ENCODE results near the gene MIOS. TPM values are rescaled to one million over a fixed set of nuclear protein-coding genes. Genes with fewer than 3 reads are reported as not detected.

The MIOS gene
- 10.6 to 21.6 TPM (median 19.2 TPM) in 5 replicates for total RNA-seq (2022; extraction: Qiagen RNA extraction; ENCODE audit: low read depth)

GRCh38 chr7:7566651-7567611 is at the start of gene MIOS:
MIOS (plus strand) TSS chr7:7566884; CDS start chr7:7572476, 5,592 bp downstream.

GRCh38 chr7:7535691-7536090 is 31.0 kb upstream of the MIOS start, which contains the start of gene COL28A1:
COL28A1 (minus strand) TSS chr7:7535873; CDS start chr7:7532875, 2,998 bp downstream.

GRCh38 chr7:7640221-7641128 is 73.8 kb downstream of the MIOS start, which contains the start of gene UMAD1:
UMAD1 (plus strand) TSS chr7:7640752; CDS start chr7:7673372, 32,620 bp downstream.

Other genes starting within 250 kb of the MIOS start
- 0.33 to 0.99 TPM (median 0.49 TPM) in 5 replicates for gene COL28A1, start 31.0 kb upstream of the MIOS start, total RNA-seq (2022; extraction: Qiagen RNA extraction; ENCODE audit: low read depth)
- gene UMAD1, start 73.9 kb downstream of the MIOS start, total RNA-seq (2022; extraction: Qiagen RNA extraction; ENCODE audit: low read depth) = 8.8 to 12.0 TPM (median 11.2 TPM) in 5 replicates
- 85.5 to 100 TPM (median 94.7 TPM) in 5 replicates for gene RPA3, start 151.7 kb downstream of the MIOS start, total RNA-seq (2022; extraction: Qiagen RNA extraction; ENCODE audit: low read depth)

Measured in A549 treated with RU486 at 1 μM for 4 hours (cell line).